AG09309 (cell line): ENCODE measurements around the gene RALB.

Experiments used
- DNase-seq: peaks from one replicate; pipeline ENCODE4 v3.0.0-alpha.2; 2010; ENCODE audit warnings: low read depth
- H3K4me3 ChIP-seq: 2 replicates; pipeline ENCODE4 v1.5.1; 2011; ENCODE audit warnings: mild to moderate bottlenecking, low read depth, low read length, moderate library complexity; ENCODE audit not compliant: control insufficient read depth
- TF ChIP-seq, protein P1 (sequence below): IDR thresholded peaks from 2 replicates; pipeline ENCODE4 v1.5.1; 2011; ENCODE audit warnings: mild to moderate bottlenecking, low read depth, low read length, inconsistent platforms; ENCODE audit not compliant: insufficient read depth, control insufficient read depth; ENCODE audit errors: missing control alignments

RALB gene

DNA sequence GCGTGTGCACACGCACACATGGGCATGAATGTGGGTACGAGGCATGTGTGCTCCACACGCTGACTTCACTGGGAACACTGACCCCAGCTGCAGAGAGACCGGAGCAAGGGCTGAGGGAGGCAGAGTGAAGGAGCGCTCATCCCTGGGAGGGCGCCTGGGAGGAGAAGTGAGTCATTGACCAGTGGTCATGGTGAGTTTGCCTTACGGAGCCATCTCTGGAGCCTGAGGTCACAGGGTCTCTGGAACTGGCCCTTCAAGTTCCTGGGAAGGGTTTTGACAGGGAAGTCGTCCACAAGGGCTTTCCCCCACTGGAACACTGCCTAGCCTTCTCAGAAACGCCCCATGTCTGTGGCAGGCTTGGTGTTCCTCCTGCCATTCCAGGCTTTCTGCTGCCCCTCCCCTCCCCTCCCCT lies 15.2 kb upstream of the RALB start:
- no peak for DNase-seq
- TF ChIP-seq, protein P1, sequence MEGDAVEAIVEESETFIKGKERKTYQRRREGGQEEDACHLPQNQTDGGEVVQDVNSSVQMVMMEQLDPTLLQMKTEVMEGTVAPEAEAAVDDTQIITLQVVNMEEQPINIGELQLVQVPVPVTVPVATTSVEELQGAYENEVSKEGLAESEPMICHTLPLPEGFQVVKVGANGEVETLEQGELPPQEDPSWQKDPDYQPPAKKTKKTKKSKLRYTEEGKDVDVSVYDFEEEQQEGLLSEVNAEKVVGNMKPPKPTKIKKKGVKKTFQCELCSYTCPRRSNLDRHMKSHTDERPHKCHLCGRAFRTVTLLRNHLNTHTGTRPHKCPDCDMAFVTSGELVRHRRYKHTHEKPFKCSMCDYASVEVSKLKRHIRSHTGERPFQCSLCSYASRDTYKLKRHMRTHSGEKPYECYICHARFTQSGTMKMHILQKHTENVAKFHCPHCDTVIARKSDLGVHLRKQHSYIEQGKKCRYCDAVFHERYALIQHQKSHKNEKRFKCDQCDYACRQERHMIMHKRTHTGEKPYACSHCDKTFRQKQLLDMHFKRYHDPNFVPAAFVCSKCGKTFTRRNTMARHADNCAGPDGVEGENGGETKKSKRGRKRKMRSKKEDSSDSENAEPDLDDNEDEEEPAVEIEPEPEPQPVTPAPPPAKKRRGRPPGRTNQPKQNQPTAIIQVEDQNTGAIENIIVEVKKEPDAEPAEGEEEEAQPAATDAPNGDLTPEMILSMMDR, result no peak
- no peak overlapping the region for H3K4me3 ChIP-seq

DNA sequence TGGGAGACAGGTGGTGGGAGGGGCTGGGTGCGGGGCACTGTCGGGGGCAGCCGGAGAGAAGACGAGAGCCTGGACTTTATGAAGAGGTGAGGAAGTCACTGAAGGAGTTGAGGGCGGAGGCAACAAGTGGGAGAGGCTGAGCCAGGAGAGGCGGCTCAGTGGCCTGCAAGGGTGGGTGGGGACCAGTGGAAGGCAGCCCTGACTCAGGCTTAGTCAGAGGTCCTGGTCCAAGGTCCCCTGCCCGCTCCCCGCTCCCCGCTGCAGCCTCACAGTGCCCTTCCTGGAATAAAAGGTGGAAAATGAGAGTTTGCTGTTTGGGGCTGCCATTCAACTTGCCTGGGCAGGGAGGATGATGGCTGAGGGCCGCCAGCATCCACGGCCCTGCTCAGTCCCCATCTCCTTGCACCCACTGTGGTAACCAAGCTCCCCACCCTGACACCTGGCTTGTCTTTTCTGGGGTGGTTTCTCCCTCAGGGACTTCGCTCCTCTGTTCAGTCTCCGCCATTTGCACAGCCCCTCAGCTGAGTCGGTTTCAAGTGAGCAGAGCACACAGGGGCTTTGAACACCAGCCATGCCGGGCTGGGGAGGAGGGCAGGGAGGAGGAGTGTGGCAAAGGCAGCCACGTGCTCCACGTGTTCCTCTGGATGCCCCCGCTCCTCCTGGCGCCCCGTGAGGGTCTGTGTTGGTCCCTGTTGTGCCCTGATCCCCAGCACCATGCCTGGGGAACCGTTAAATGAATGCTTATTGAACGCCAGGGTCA lies 13.7 kb upstream of the RALB start:
- no peak overlapping the region for H3K4me3 ChIP-seq
- DNase-seq, result no peak
- TF ChIP-seq, protein P1, result no peak

DNA sequence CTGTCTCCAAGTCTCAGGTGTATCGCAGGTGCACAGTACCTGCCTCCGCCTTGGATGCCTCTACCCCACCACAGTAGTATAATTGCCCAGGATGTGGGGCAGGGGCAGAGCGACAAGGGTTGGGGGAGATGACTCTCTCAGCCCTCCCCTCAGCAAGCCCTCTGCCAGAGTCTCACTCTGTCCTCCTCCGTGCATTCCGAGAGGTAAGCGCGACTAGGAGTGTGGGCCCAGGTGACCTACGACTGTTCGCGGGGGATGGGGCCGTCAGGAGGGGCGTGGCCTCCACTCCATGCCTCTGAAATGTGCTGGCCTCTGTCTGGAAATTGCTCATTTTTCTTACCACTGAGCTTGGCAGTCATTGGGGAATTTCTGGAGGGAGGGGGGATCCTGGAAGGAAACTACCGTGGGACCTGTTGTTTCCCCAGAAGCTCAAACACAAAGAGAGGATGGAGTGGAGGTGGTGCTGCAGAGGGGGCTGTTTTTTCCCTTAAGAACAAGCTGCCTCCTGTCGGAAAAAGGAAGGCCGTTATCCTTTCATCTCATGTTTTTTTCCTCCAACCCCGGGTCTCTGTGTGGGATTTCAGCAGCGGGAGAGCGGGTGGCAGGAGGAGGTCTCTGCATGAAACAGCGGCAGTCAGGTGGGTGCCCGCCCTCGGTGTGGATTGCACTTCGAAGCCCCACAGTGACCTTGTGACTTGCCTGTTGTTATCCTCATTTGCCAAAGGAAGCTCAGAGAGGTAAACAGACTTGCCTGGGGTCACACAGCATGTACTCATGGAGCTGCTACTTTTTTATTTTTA lies 13.0 kb upstream of the RALB start:
- H3K4me3 ChIP-seq, result no peak overlapping the region
- DNase-seq, result peak; percentile 57
- TF ChIP-seq, protein P1, result no peak

DNA sequence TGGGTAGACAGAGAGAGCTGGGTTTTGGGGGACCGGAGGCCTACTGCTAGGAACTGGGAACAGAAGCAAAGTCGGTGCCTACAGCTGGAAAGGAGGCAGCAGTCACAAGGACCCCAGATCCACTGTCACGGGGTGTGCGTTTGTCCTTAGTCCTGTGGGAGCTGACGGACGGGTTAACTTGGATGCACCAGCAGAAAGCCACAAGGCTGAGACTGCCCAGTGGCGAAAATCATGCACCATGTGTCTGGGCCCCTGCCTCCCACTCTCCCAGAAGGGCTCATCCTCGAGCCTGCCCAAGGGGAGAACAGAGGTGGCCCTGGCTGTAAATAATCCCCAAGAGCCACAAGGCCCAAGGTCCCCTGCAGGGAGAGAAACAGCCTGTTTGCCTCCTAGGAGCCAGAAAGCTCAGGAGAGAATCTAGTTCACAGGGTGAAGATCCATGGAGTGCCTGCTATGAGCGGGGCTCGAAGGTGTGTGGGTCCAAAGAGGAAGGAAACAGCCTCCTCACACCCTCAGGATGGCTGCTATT lies 11.7 kb upstream of the RALB start:
- no peak overlapping the region for H3K4me3 ChIP-seq
- TF ChIP-seq, protein P1, result no peak
- DNase-seq, result no peak

DNA sequence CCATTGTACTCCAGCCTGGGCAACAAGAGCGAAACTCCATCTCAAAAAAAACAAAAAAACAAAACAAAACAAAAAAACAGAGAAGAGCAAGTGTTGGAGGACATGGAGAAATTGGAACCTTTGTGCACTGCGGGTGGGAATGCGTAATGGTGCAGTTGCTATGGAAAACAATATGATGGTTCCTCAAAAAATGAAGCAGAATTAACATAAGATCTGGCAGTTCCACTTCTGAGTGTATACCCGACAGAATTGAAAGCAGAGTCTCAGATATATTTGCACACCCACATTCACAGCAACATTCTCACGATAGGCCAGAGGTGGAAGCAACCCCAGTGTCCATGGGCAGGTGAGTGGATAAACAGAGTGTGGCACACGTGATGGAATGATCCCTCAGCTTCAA lies 11.0 kb upstream of the RALB start:
- TF ChIP-seq, protein P1, result no peak
- no peak overlapping the region for H3K4me3 ChIP-seq
- no peak for DNase-seq

DNA sequence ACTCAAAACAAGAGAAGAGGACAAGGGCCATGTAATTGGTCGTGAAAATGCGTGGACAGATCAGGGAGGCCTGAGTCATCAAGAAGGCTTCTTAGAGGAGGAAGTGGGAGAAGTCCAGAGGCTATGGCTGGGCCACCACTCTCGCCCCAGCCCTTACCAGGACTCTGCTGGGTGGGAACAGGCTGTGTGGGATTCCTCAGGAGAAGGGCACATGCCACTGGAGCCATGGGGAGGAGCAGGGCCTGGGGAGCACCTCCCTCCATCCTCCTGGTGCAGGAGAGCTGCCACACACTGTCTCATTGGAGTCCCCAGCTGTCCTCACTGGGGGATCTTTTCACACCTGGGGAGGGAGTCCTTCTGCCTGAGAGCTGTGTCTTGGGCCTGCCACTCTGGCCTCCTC lies 9.4 kb upstream of the RALB start:
- DNase-seq, result no peak
- TF ChIP-seq, protein P1, result no peak
- no peak overlapping the region for H3K4me3 ChIP-seq
